Brain microvascular endothelial cell (primary cell): ENCODE results near the gene PKHD1.

ENCODE experiments used
- DNase-seq: peaks from one replicate; pipeline ENCODE4 v3.0.0-alpha.2; 2020
- H3K27ac ChIP-seq: fragments of 250-450 bp; sonication (Bioruptor Pico); 2 replicates; pipeline ENCODE4 v1.5.1; 2020; ENCODE audit warnings: mild to moderate bottlenecking, moderate library complexity
- H3K27me3 ChIP-seq: fragments of 250-450 bp; sonication (Bioruptor Pico); replicated peaks from 2 replicates; pipeline ENCODE4 v1.5.1; 2020; ENCODE audit warnings: mild to moderate bottlenecking
- H3K36me3 ChIP-seq: fragments of 250-450 bp; sonication (Bioruptor Pico); replicated peaks from 2 replicates; pipeline ENCODE4 v1.5.1; 2020; ENCODE audit warnings: mild to moderate bottlenecking
- H3K4me3 ChIP-seq: 2 replicates; pipeline ENCODE4 v1.5.1; 2011; ENCODE audit warnings: low read depth, mild to moderate bottlenecking, control low read depth, low read length, moderate library complexity
- CTCF ChIP-seq: IDR thresholded peaks from 2 replicates; pipeline ENCODE4 v1.5.1; 2011; ENCODE audit warnings: low read depth, mild to moderate bottlenecking, moderate library complexity, low read length, control low read depth, inconsistent platforms; ENCODE audit errors: missing control alignments
- in situ Hi-C: cut with HindIII; loops from 2 replicates; pipeline ENCODE4 v1.10.0; 2017; ENCODE audit warnings: low sequenced_read_pairs, low pct_ligation_motif_present

Gene PKHD1

DNA sequence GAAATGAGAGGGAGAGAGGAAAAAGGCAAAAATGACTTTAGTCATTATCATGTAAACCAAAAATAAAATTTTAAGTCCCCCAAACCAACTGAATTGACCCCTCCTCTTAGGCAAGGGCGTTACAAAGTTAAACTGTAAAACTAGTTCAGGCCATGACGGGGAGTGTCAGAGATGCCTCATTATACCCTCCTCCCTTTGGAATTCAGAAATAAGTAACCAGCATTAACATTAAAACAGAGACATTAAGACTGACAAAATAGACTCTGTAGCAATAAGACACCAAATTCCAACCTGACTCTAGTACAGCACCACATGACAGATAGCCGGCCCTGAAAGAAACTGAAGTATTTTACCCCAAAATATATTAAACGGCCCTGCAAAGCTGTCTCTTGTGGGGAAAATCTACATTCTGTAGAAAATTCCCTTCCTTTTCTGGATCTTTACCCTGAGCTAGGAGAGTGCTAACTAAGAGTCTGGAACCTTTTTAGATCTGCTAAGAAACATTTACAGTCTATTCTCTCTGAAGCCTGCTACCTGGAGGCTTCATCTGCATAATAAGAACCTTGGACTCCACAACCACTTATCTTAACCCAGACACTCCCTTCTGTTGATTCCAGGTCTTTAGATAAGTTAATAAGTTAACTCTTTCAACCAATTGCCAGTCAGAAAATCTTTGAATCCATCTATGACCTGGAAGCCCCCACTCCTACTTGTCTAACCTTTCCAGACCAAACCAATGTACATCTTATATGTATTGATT is 150.7 kb downstream of the PKHD1 start:
- no peaks in the 10 kb centered on the region for H3K27me3 ChIP-seq
- TF ChIP-seq CTCF, result no peak
- no peak overlapping the region for H3K27ac ChIP-seq
- H3K4me3 ChIP-seq, result no peak overlapping the region
- DNase-seq, result no peak
- no peaks in the 10 kb centered on the region for H3K36me3 ChIP-seq
- in situ Hi-C loops, result no loop called here

GRCh38 chr6:51934098-51934497 is 153.3 kb downstream of the PKHD1 start:
- in situ Hi-C loops, result no loop called here
- H3K36me3 ChIP-seq, result no peaks in the 10 kb centered on the region

DNA sequence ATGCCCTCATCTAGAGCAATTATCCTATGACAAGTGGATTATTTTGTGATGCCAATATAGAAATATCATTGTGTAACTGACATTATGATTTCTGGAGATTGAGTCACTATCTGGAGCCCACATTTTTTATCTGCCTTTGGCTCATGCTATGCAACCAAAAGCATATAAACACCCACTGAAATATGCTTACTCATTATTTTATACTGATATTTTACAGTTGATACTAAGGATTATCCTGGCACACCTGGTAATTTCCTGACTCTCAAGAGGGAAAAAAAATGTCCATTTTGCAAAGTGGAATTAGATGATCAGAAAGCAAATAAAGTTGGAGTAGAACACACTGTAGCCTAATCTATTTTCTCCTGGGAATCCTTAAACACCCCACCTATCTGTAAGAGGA is 154.5 kb downstream of the PKHD1 start:
- no peaks in the 10 kb centered on the region for H3K36me3 ChIP-seq
- no peaks in the 10 kb centered on the region for H3K27me3 ChIP-seq
- DNase-seq, result no peak
- H3K27ac ChIP-seq, result no peak overlapping the region
- in situ Hi-C loops, result no loop called here
- H3K4me3 ChIP-seq, result no peak overlapping the region
- no peak for TF ChIP-seq CTCF

More at GRCh38 chr6:51934098-51934497, 153.3 kb downstream of the PKHD1 start:
- H3K27ac ChIP-seq, result no peak overlapping the region
- no peaks in the 10 kb centered on the region for H3K27me3 ChIP-seq
- no peak overlapping the region for H3K4me3 ChIP-seq
- peak; percentile 22 for TF ChIP-seq CTCF
- DNase-seq, result no peak

- no peaks in the 10 kb centered on the region for H3K36me3 ChIP-seq
- H3K27ac ChIP-seq, result no peak overlapping the region
- in situ Hi-C loops, result no loop called here
- TF ChIP-seq CTCF, result no peak
- H3K4me3 ChIP-seq, result no peak overlapping the region
- H3K27me3 ChIP-seq, result no peaks in the 10 kb centered on the region
- no peak for DNase-seq
Measured at GRCh38 chr6:51930602-51931001, 156.8 kb downstream of the PKHD1 start.

GRCh38 chr6:51929934-51930574 is 157.4 kb downstream of the PKHD1 start:
- Histone ChIP-seq H3K27ac (no peak overlapping the region), H3K36me3 (no peaks in the 10 kb centered on the region), H3K4me3 (no peak overlapping the region), H3K27me3 (no peaks in the 10 kb centered on the region)
- in situ Hi-C loops, result no loop called here
- DNase-seq, result no peak
- TF ChIP-seq CTCF, result no peak
